Dendritic cell treated with granulocyte-macrophage colony-stimulating factor and Interleukin-4, amounts not matched to agents 40 ng/mL and 50 ng/mL, for 4 days (primary cell): ENCODE measurements around the gene MOSMO.
"Not testable (repeated sequence)": the region's sequence is repeated elsewhere in the genome, so short reads cannot be mapped to it uniquely, and the experiment has no call there.

Experiments
- H3K27ac Mint-ChIP-seq: one replicate; pipeline ENCODE4 v1.8.0; 2022; ENCODE audit warnings: mild to moderate bottlenecking, mixed read lengths
- H3K27me3 Mint-ChIP-seq: one replicate; pipeline ENCODE4 v1.8.0; 2022; ENCODE audit warnings: mild to moderate bottlenecking, mixed read lengths
- H3K36me3 Mint-ChIP-seq: one replicate; pipeline ENCODE4 v1.8.0; 2022; ENCODE audit warnings: low read depth, mixed read lengths
- H3K4me1 Mint-ChIP-seq: one replicate; pipeline ENCODE4 v1.8.0; 2022; ENCODE audit warnings: low read depth, mixed read lengths
- H3K4me3 Mint-ChIP-seq: one replicate; pipeline ENCODE4 v1.8.0; 2022; ENCODE audit warnings: mild to moderate bottlenecking, moderate library complexity, mixed read lengths
- H3K9me3 Mint-ChIP-seq: one replicate; pipeline ENCODE4 v1.8.0; 2022; ENCODE audit warnings: mixed read lengths
- intact Hi-C: fragments of 100-400 bp; cut with micrococcal nuclease; formaldehyde crosslinking; loops from one replicate; pipeline ENCODE4 v1.15.0; 2022

Gene MOSMO

GRCh38 chr16:22035153-22035552 lies 27.2 kb downstream of the MOSMO start:
- Mint-ChIP-seq H3K4me3 (no peak overlapping the region), H3K9me3 (peaks cover 19% of the 10 kb centered on the region), H3K27me3 (no peaks in the 10 kb centered on the region), H3K36me3 (peaks cover 47% of the 10 kb centered on the region), H3K4me1 (peaks cover 11% of the 10 kb centered on the region), H3K27ac (no peak overlapping the region)
- intact Hi-C loops = no loop called here

GRCh38 chr16:22043882-22044281 lies 36.0 kb downstream of the MOSMO start:
- H3K27ac Mint-ChIP-seq, intact Hi-C loops, H3K4me1 Mint-ChIP-seq, H3K9me3 Mint-ChIP-seq, H3K27me3 Mint-ChIP-seq, H3K36me3 Mint-ChIP-seq, H3K4me3 Mint-ChIP-seq: not testable (repeated sequence)

- H3K27me3 Mint-ChIP-seq, H3K27ac Mint-ChIP-seq, H3K9me3 Mint-ChIP-seq, H3K4me3 Mint-ChIP-seq, intact Hi-C loops, H3K36me3 Mint-ChIP-seq, H3K4me1 Mint-ChIP-seq: not testable (repeated sequence)
Measured at GRCh38 chr16:22045888-22046287, 38.0 kb downstream of the MOSMO start.

- Mint-ChIP-seq H3K27me3 (no peaks in the 10 kb centered on the region), H3K36me3 (no peaks in the 10 kb centered on the region), H3K4me1 (peaks cover 11% of the 10 kb centered on the region), H3K4me3 (no peak overlapping the region), H3K27ac (no peak overlapping the region), H3K9me3 (no peaks in the 10 kb centered on the region)
- intact Hi-C loops = no loop called here
Measured at GRCh38 chr16:22050963-22051362, 43.1 kb downstream of the MOSMO start.

GRCh38 chr16:22052980-22053379 lies 45.1 kb downstream of the MOSMO start:
- Mint-ChIP-seq H3K27me3 (no peaks in the 10 kb centered on the region), H3K27ac (no peak overlapping the region), H3K4me1 (peaks cover 11% of the 10 kb centered on the region), H3K9me3 (no peaks in the 10 kb centered on the region), H3K36me3 (no peaks in the 10 kb centered on the region), H3K4me3 (no peak overlapping the region)
- intact Hi-C loops = no loop called here

- Mint-ChIP-seq H3K4me1 (peaks cover 11% of the 10 kb centered on the region), H3K27ac (no peak overlapping the region), H3K9me3 (no peaks in the 10 kb centered on the region), H3K4me3 (no peak overlapping the region), H3K27me3 (no peaks in the 10 kb centered on the region), H3K36me3 (no peaks in the 10 kb centered on the region)
- intact Hi-C loops = no loop called here
Measured at GRCh38 chr16:22053921-22054341, 46.0 kb downstream of the MOSMO start.

- no peaks in the 10 kb centered on the region for H3K36me3 Mint-ChIP-seq
- H3K27me3 Mint-ChIP-seq = no peaks in the 10 kb centered on the region
- peaks cover 11% of the 10 kb centered on the region for H3K4me1 Mint-ChIP-seq
- peak overlapping the region; percentile 15 for H3K27ac Mint-ChIP-seq
- intact Hi-C loops = no loop called here
- no peak overlapping the region for H3K4me3 Mint-ChIP-seq
- no peaks in the 10 kb centered on the region for H3K9me3 Mint-ChIP-seq
Measured at GRCh38 chr16:22054847-22055590, 47.1 kb downstream of the MOSMO start.

- intact Hi-C loops = no loop called here
- Mint-ChIP-seq H3K4me3 (no peak overlapping the region), H3K4me1 (peaks cover 11% of the 10 kb centered on the region), H3K27me3 (no peaks in the 10 kb centered on the region), H3K9me3 (no peaks in the 10 kb centered on the region), H3K36me3 (no peaks in the 10 kb centered on the region), H3K27ac (no peak overlapping the region)
Measured at GRCh38 chr16:22055881-22056280, 48.0 kb downstream of the MOSMO start.

GRCh38 chr16:22063888-22064467 lies 56.1 kb downstream of the MOSMO start:
- Mint-ChIP-seq H3K4me1 (no peaks in the 10 kb centered on the region), H3K27ac (no peak overlapping the region), H3K36me3 (peaks cover 8% of the 10 kb centered on the region), H3K27me3 (no peaks in the 10 kb centered on the region), H3K9me3 (peaks cover 9% of the 10 kb centered on the region), H3K4me3 (no peak overlapping the region)
- intact Hi-C loops = no loop called here

GRCh38 chr16:22065252-22065651 lies 57.3 kb downstream of the MOSMO start:
- Mint-ChIP-seq H3K27ac (no peak overlapping the region), H3K4me1 (no peaks in the 10 kb centered on the region), H3K4me3 (no peak overlapping the region), H3K27me3 (no peaks in the 10 kb centered on the region), H3K9me3 (peaks cover 9% of the 10 kb centered on the region), H3K36me3 (peaks cover 8% of the 10 kb centered on the region)
- intact Hi-C loops = no loop called here

GRCh38 chr16:22070361-22071330 lies 62.7 kb downstream of the MOSMO start:
- peaks cover 9% of the 10 kb centered on the region for H3K9me3 Mint-ChIP-seq
- no peaks in the 10 kb centered on the region for H3K27me3 Mint-ChIP-seq
- no peak overlapping the region for H3K4me3 Mint-ChIP-seq
- intact Hi-C loops = no loop called here
- no peak overlapping the region for H3K27ac Mint-ChIP-seq
- H3K4me1 Mint-ChIP-seq = no peaks in the 10 kb centered on the region
- H3K36me3 Mint-ChIP-seq = peaks cover 8% of the 10 kb centered on the region

- Mint-ChIP-seq H3K27me3 (no peaks in the 10 kb centered on the region), H3K4me3 (no peak overlapping the region), H3K36me3 (peaks cover 13% of the 10 kb centered on the region), H3K27ac (no peak overlapping the region), H3K9me3 (peaks cover 9% of the 10 kb centered on the region), H3K4me1 (no peaks in the 10 kb centered on the region)
- intact Hi-C loops = no loop called here
Measured at GRCh38 chr16:22071331-22071910, 63.5 kb downstream of the MOSMO start.

- H3K9me3 Mint-ChIP-seq = no peaks in the 10 kb centered on the region
- H3K4me1 Mint-ChIP-seq = no peaks in the 10 kb centered on the region
- no peak overlapping the region for H3K27ac Mint-ChIP-seq
- H3K27me3 Mint-ChIP-seq = no peaks in the 10 kb centered on the region
- H3K4me3 Mint-ChIP-seq = no peak overlapping the region
- intact Hi-C loops = no loop called here
- peaks cover 11% of the 10 kb centered on the region for H3K36me3 Mint-ChIP-seq
Measured at GRCh38 chr16:22073350-22073749, 65.4 kb downstream of the MOSMO start.
